IgD-negative memory B cell (primary cell): ENCODE results near the gene ARSG. TPM values are rescaled to one million over a fixed set of nuclear protein-coding genes. Genes with fewer than 3 reads are reported as not detected.
"Not testable (repeated sequence)": the region's sequence is repeated elsewhere in the genome, so short reads cannot be mapped to it uniquely, and the experiment has no call there.

ENCODE experiments used
- H3K27ac Mint-ChIP-seq, 3 donors: one replicate each; pipeline ENCODE4 v1.8.0; 2020 to 2022; ENCODE audit warnings: mild to moderate bottlenecking in 3 of 3, mixed read lengths in 3 of 3, moderate library complexity in 1 of 3
- H3K27me3 Mint-ChIP-seq: one replicate; pipeline ENCODE4 v1.8.0; 2021; ENCODE audit warnings: mixed read lengths
- H3K36me3 Mint-ChIP-seq: one replicate; pipeline ENCODE4 v1.8.0; 2020; ENCODE audit warnings: mild to moderate bottlenecking, mixed read lengths
- H3K4me1 Mint-ChIP-seq, 3 donors: one replicate each; pipeline ENCODE4 v1.8.0; 2020 to 2022; ENCODE audit warnings: mixed read lengths in 3 of 3, mild to moderate bottlenecking in 1 of 3
- H3K4me3 Mint-ChIP-seq, 4 donors: one replicate each; pipeline ENCODE4 v1.8.0; 2020 to 2022; ENCODE audit warnings: mild to moderate bottlenecking in 4 of 4, mixed read lengths in 4 of 4, moderate library complexity in 3 of 4
- H3K9me3 Mint-ChIP-seq, 3 donors: one replicate each; pipeline ENCODE4 v1.8.0; 2020 to 2021; ENCODE audit warnings: mixed read lengths in 3 of 3, mild to moderate bottlenecking in 1 of 3
- polyA plus RNA-seq: library from polyadenylated mRNA; unstranded; fragments of 300-500 nt; fragmentation: Illumina TruSeq; gene quantifications from one replicate; pipeline ENCODE4 v1.2.3, GENCODE V29; 2021

Gene ARSG
- polyA plus RNA-seq, 1 donor from 2014 or later, result 10.6 TPM

DNA sequence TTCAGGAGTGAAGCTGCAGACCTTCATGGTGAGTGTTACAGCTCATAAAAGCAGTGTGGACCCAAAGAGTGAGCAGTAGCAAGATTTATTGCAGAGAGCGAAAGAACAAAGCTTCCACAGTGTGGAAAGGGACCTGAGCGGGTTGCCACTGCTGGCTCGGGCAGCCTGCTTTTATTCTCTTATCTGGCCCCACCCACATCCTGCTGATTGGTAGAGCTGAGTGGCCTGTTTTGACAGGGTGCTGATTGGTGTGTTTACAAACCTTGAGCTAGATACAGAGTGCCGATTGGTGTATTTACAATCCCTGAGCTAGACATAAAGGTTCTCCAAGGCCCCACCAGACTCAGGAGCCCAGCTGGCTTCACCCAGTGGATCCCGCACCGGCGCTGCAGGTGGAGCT, 17.2 kb downstream of the ARSG start:
- H3K4me3 Mint-ChIP-seq, H3K27me3 Mint-ChIP-seq, H3K4me1 Mint-ChIP-seq, H3K9me3 Mint-ChIP-seq: not testable (repeated sequence)
- peak overlapping the region in 1 of 3 donors; percentile 84 for H3K27ac Mint-ChIP-seq
- peaks cover 11% of the 10 kb centered on the region for H3K36me3 Mint-ChIP-seq

- H3K4me3 Mint-ChIP-seq, H3K4me1 Mint-ChIP-seq, H3K9me3 Mint-ChIP-seq, H3K27ac Mint-ChIP-seq, H3K27me3 Mint-ChIP-seq: not testable (repeated sequence)
- peaks cover 11% of the 10 kb centered on the region for H3K36me3 Mint-ChIP-seq
Observed at GRCh38 chr17:68309066-68309670, 17.9 kb downstream of the ARSG start.

DNA sequence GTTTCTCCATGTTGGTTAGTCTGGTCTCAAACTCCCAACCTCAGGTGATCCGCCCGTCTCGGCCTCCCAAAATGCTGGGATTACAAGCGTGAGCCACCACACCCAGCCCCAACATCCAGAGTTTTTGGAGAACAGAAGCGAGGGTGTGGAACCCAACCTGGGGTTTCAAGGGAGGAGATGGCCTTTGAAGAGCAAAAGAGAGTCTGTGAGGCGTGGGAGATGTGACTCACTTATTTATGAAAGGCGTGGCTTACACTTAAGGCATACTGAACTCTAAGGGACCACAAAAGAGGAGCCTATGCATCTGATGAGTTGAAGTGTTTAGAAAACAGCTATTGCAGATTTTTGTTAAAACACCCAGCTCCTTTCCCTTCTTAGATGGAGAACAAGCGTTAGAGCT, 18.9 kb downstream of the ARSG start:
- no peaks in the 10 kb centered on the region for H3K9me3 Mint-ChIP-seq
- H3K4me3 Mint-ChIP-seq, result no peak overlapping the region
- peaks cover 5 to 10% (median 9%) of the 10 kb centered on the region in 3 donors for H3K4me1 Mint-ChIP-seq
- H3K27me3 Mint-ChIP-seq, result peaks cover 4% of the 10 kb centered on the region
- H3K36me3 Mint-ChIP-seq, result peaks cover 11% of the 10 kb centered on the region
- H3K27ac Mint-ChIP-seq, result no peak overlapping the region

DNA sequence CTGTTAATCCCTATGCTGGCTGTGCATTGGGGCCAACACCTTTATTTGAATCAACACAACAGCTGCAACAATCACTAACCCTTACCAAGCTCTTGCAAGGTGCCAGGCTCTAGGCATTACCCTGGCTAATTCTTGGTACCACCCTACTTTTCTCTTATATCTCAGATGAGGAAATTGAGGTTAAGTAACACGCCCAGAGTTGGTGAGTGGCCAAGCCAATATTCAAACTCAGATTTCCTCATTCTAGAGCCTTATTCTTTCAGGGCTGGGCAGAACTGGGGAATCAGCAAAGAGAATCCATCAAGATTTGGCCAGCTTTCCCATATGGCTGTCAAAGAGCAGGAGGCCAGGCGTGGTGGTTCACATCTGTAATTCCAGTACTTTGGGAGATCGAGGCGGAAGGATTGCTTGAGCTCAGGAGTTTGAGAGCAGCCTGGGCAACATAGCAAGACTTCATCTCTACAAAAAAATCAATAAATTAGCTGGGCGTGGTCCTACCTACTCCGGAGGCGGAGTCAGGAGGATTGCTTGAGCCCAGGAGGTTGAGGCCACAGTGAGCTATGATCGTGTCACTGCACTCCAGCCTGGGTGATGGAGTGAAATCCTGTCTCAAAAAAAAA, 23.7 kb downstream of the ARSG start:
- H3K27me3 Mint-ChIP-seq, result peaks cover 12% of the 10 kb centered on the region
- no peak overlapping the region for H3K27ac Mint-ChIP-seq
- peaks cover 2% of the 10 kb centered on the region for H3K36me3 Mint-ChIP-seq
- H3K9me3 Mint-ChIP-seq, result no peaks in the 10 kb centered on the region
- H3K4me1 Mint-ChIP-seq, result peaks cover 23 to 35% (median 34%) of the 10 kb centered on the region in 3 donors
- peak overlapping the region in 3 of 4 donors; percentile 48 to 67 (median 63) for H3K4me3 Mint-ChIP-seq

- Mint-ChIP-seq H3K27ac (no peak overlapping the region), H3K4me3 (peak overlapping the region in 2 of 4 donors; percentile 3 to 41), H3K4me1 (peaks cover 25 to 37% (median 37%) of the 10 kb centered on the region in 3 donors), H3K36me3 (peaks cover 4% of the 10 kb centered on the region), H3K9me3 (no peaks in the 10 kb centered on the region), H3K27me3 (peaks cover 12% of the 10 kb centered on the region)
Observed at GRCh38 chr17:68315930-68316329, 24.6 kb downstream of the ARSG start.

GRCh38 chr17:68317458-68317857, 26.2 kb downstream of the ARSG start:
- Mint-ChIP-seq H3K36me3 (peaks cover 4% of the 10 kb centered on the region), H3K9me3 (no peaks in the 10 kb centered on the region), H3K4me1 (peaks cover 25 to 37% (median 36%) of the 10 kb centered on the region in 3 donors), H3K27ac (no peak overlapping the region), H3K27me3 (peaks cover 12% of the 10 kb centered on the region), H3K4me3 (no peak overlapping the region)

- Mint-ChIP-seq H3K36me3 (peaks cover 4% of the 10 kb centered on the region), H3K27ac (no peak overlapping the region), H3K27me3 (peaks cover 12% of the 10 kb centered on the region), H3K4me3 (peak overlapping the region in 1 of 4 donors; percentile 51), H3K4me1 (peaks cover 25 to 37% (median 35%) of the 10 kb centered on the region in 3 donors), H3K9me3 (no peaks in the 10 kb centered on the region)
Observed at GRCh38 chr17:68318103-68318991, 27.1 kb downstream of the ARSG start.

- Mint-ChIP-seq H3K36me3 (peaks cover 7% of the 10 kb centered on the region), H3K27me3 (peaks cover 12% of the 10 kb centered on the region), H3K9me3 (no peaks in the 10 kb centered on the region), H3K4me1 (peaks cover 25 to 36% (median 35%) of the 10 kb centered on the region in 3 donors), H3K4me3 (peak overlapping the region in 2 of 4 donors; percentile 72 to 73), H3K27ac (peak overlapping the region in 1 of 3 donors; percentile 53)
Observed at GRCh38 chr17:68319410-68320162, 28.3 kb downstream of the ARSG start.

GRCh38 chr17:68320311-68320865, 29.1 kb downstream of the ARSG start:
- H3K4me1 Mint-ChIP-seq, result peaks cover 19 to 30% (median 28%) of the 10 kb centered on the region in 3 donors
- peaks cover 8% of the 10 kb centered on the region for H3K27me3 Mint-ChIP-seq
- H3K36me3 Mint-ChIP-seq, result peaks cover 7% of the 10 kb centered on the region
- H3K9me3 Mint-ChIP-seq, result no peaks in the 10 kb centered on the region
- peak overlapping the region in 2 of 3 donors; percentile 11 to 71 for H3K27ac Mint-ChIP-seq
- no peak overlapping the region for H3K4me3 Mint-ChIP-seq

DNA sequence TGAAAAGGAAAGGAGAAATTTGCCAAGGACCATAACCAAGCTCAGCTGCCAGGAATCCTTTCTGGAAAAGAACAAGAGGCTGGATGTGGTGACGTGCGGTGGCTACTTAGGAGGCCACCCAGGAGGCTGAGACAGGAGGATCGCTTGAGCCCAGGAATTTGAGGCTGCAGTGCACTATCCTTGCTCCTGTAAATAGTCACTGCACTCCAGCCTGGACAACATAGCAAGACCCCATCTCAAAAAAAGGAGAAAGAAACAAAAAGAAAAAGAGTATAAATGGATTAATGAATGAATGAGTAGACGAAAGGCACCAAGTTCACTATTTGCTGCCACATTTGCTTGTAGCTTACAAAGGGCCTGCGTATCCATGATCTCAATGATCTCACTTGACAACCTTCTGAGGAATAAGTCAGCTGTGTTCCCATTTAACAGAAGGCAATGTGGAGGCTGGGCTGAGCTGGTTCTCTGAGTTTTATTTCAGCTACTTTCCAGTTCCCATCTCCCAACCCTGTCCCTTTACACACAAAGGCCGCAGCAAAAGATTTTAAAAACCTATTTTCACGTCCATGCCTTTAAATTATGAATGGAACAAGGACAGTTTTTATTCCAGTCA, 29.8 kb downstream of the ARSG start:
- Mint-ChIP-seq H3K4me1 (peaks cover 17 to 29% (median 26%) of the 10 kb centered on the region in 3 donors), H3K27me3 (peaks cover 6% of the 10 kb centered on the region), H3K9me3 (no peaks in the 10 kb centered on the region), H3K36me3 (peaks cover 7% of the 10 kb centered on the region), H3K4me3 (no peak overlapping the region), H3K27ac (peak overlapping the region in 1 of 3 donors; percentile 71)

- H3K36me3 Mint-ChIP-seq, result peaks cover 7% of the 10 kb centered on the region
- H3K9me3 Mint-ChIP-seq, result no peaks in the 10 kb centered on the region
- peaks cover 5% of the 10 kb centered on the region for H3K27me3 Mint-ChIP-seq
- H3K4me1 Mint-ChIP-seq, result peaks cover 12 to 26% (median 24%) of the 10 kb centered on the region in 3 donors
- no peak overlapping the region for H3K27ac Mint-ChIP-seq
- H3K4me3 Mint-ChIP-seq, result no peak overlapping the region
Observed at GRCh38 chr17:68321556-68321954, 30.3 kb downstream of the ARSG start.

DNA sequence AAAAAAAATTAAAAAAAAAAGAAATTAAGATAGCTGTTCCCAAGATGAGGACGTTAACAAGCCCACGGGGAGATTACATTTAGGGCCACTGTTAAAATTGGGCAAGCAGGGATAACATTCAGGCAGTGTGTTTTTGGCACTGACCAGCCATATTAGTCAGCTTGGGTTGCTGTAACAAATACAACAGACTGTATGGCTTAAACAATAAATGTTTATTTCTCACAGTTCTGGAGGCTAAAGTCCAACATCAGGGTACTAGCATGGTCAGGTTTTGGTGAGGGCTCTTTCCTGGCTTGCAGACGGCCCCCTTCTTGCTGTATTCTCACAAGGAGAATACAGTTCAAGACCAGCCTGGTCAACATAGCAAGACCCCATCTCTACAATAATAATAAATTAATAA, 31.3 kb downstream of the ARSG start:
- H3K27me3 Mint-ChIP-seq, result peaks cover 8% of the 10 kb centered on the region
- H3K36me3 Mint-ChIP-seq, result peaks cover 7% of the 10 kb centered on the region
- H3K4me1 Mint-ChIP-seq, result peaks cover 12 to 25% (median 24%) of the 10 kb centered on the region in 3 donors
- no peak overlapping the region for H3K27ac Mint-ChIP-seq
- no peak overlapping the region for H3K4me3 Mint-ChIP-seq
- H3K9me3 Mint-ChIP-seq, result no peaks in the 10 kb centered on the region

DNA sequence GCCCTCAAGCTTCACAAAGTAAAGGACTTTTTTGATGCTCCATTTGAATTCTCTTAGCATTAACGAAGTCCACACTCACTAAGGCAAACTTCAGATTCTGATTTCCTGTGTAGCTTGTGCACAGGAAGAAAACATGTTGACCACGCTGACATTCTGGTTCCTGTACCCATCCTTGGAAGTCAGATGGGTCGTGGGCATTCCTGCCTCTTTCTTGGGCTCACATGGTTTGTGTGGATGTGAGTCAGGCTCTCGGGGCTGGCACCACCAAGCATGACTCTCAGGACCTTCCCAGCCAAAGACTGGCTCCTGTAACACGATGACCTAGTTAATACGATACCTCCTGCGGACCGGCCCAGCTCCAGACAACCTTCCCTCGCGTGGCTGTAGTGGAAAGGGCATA, 32.8 kb downstream of the ARSG start:
- H3K27me3 Mint-ChIP-seq, result peaks cover 8% of the 10 kb centered on the region
- H3K27ac Mint-ChIP-seq, result no peak overlapping the region
- H3K4me1 Mint-ChIP-seq, result peaks cover 11 to 17% (median 13%) of the 10 kb centered on the region in 3 donors
- no peaks in the 10 kb centered on the region for H3K9me3 Mint-ChIP-seq
- no peak overlapping the region for H3K4me3 Mint-ChIP-seq
- peaks cover 7% of the 10 kb centered on the region for H3K36me3 Mint-ChIP-seq
